Endothelial cell of umbilical vein (primary cell): ENCODE results near the gene RABGGTB. TPM values are rescaled to one million over a fixed set of nuclear protein-coding genes. Genes with fewer than 3 reads are reported as not detected.
"Not testable (repeated sequence)": the region's sequence is repeated elsewhere in the genome, so short reads cannot be mapped to it uniquely, and the experiment has no call there.

ENCODE experiments used
- BruUV-seq: library from RNA; stranded (reverse); fragments of 400-500 nt; replicated peaks from 2 replicates; lab custom pipeline; 2021; lab: Mats Ljungman, UMichigan
- CTCF ChIA-PET: fragments of 300-600, 350-600 bp; sonication (Branson Sonifier 250); formaldehyde crosslinking; loops from one replicate; lab custom pipeline; 2021; ENCODE audit warnings: antibody characterized with exemption, inconsistent platforms; lab: Charles Lee
- POLR2A ChIA-PET: fragments of 300-600, 350-600 bp; sonication (Branson Sonifier 250); formaldehyde crosslinking; loops from one replicate; lab custom pipeline; 2021; ENCODE audit warnings: antibody characterized with exemption, inconsistent platforms; lab: Charles Lee
- DNase-seq: peaks from one replicate; pipeline ENCODE4 v3.0.0-alpha.2; 2011; ENCODE audit warnings: low read depth, low spot score
- FAIRE-seq: peaks from 2 replicates; lab custom pipeline; 2011; peaks lifted over from hg19 to GRCh38; lab: Jason Lieb, UNC
- H2AFZ ChIP-seq: 2 replicates; pipeline ENCODE4 v1.6.0; 2012; ENCODE audit warnings: low read depth, low read length, control low read depth, inconsistent platforms
- H3K27ac ChIP-seq: 2 replicates; pipeline ENCODE4 v1.5.1; 2011; ENCODE audit warnings: low read depth, mild to moderate bottlenecking, control low read depth, low read length, moderate library complexity; ENCODE audit not compliant: insufficient read depth
- H3K27me3 ChIP-seq, 2 experiments: 2 replicates each; pipeline versions ENCODE4 v1.6.0 to v1.6.1; 2011; ENCODE audit warnings: low read length in 2 of 2, mixed read lengths in 1 of 2; ENCODE audit not compliant: control insufficient read depth in 2 of 2, insufficient read depth in 2 of 2
- H3K36me3 ChIP-seq, 2 experiments: 2 replicates in 1 of 2; 3 replicates in 1 of 2; pipeline ENCODE4 v1.5.1; 2011; ENCODE audit warnings: low read length in 2 of 2, mild to moderate bottlenecking in 1 of 2, moderate library complexity in 1 of 2; ENCODE audit not compliant: control insufficient read depth in 2 of 2, insufficient read depth in 2 of 2; ENCODE audit errors: extremely low read depth in 1 of 2
- H3K4me1 ChIP-seq: 3 replicates; pipeline ENCODE4 v1.5.1; 2011; ENCODE audit warnings: mild to moderate bottlenecking, low read length; ENCODE audit not compliant: control insufficient read depth, insufficient read depth; ENCODE audit errors: extremely low read depth
- H3K4me2 ChIP-seq: 2 replicates; pipeline ENCODE4 v1.6.1; 2011; ENCODE audit warnings: low read length, control low read depth, mixed read lengths; ENCODE audit not compliant: insufficient read depth
- H3K4me3 ChIP-seq, 3 experiments: fragments of 200-600 bp in 1 of 3; sonication (generic), shearing (Covaris generic) in 1 of 3; replicated peaks in 1 of 3; 2 replicates each; pipeline ENCODE4 v1.5.1; 2011 to 2016; ENCODE audit warnings: control low read depth in 3 of 3, low read length in 3 of 3, mild to moderate bottlenecking in 2 of 3, inconsistent platforms in 1 of 3, low read depth in 1 of 3, moderate library complexity in 1 of 3; ENCODE audit not compliant: insufficient read depth in 1 of 3
- H3K79me2 ChIP-seq: 2 replicates; pipeline ENCODE4 v1.6.0; 2012; ENCODE audit warnings: low read length, inconsistent platforms; ENCODE audit not compliant: control insufficient read depth, insufficient read depth
- H3K9ac ChIP-seq: replicated peaks from 2 replicates; pipeline ENCODE3; 2011; ENCODE audit warnings: low read length, control low read depth; ENCODE audit not compliant: insufficient read depth; ENCODE audit errors: extremely low read depth
- H3K9me1 ChIP-seq: replicated peaks from 3 replicates; pipeline ENCODE4 v1.6.0; 2011; ENCODE audit warnings: mild to moderate bottlenecking, low read length; ENCODE audit not compliant: control insufficient read depth, insufficient read depth; ENCODE audit errors: extremely low read depth
- H3K9me3 ChIP-seq: replicated peaks from 2 replicates; pipeline ENCODE4 v1.5.1; 2012; ENCODE audit warnings: low read length, inconsistent platforms; ENCODE audit not compliant: control insufficient read depth, insufficient read depth
- H4K20me1 ChIP-seq: replicated peaks from 2 replicates; pipeline ENCODE3; 2011; ENCODE audit warnings: mild to moderate bottlenecking, low read length; ENCODE audit not compliant: control insufficient read depth, insufficient read depth; ENCODE audit errors: extremely low read depth
- CTCF ChIP-seq, 2 donors: IDR thresholded peaks; 1 replicate in 1 of 2; 2 replicates in 1 of 2; pipeline ENCODE4 v1.5.1; 2011; ENCODE audit warnings: low read length in 2 of 2, mild to moderate bottlenecking in 2 of 2, moderate library complexity in 2 of 2, control low read depth in 1 of 2, inconsistent platforms in 1 of 2, low read depth in 1 of 2; ENCODE audit not compliant: insufficient read depth in 1 of 2; ENCODE audit errors: extremely low read depth in 1 of 2
- EZH2 ChIP-seq: IDR thresholded peaks from 2 replicates; pipeline ENCODE4 v1.6.1; 2012; ENCODE audit warnings: borderline replicate concordance, low read depth, mild to moderate bottlenecking, moderate library complexity, low read length, inconsistent platforms; ENCODE audit not compliant: severe bottlenecking
- FOS ChIP-seq: IDR thresholded peaks from 2 replicates; pipeline ENCODE4 v1.6.1; 2011; ENCODE audit warnings: mild to moderate bottlenecking, low read length, moderate library complexity, borderline replicate concordance; ENCODE audit not compliant: insufficient read depth
- GATA2 ChIP-seq: IDR thresholded peaks from 2 replicates; pipeline ENCODE4 v1.7.0; 2011; ENCODE audit warnings: low read depth, mild to moderate bottlenecking, moderate library complexity, mixed read lengths, low read length; ENCODE audit not compliant: insufficient read length, insufficient read depth
- JUN ChIP-seq: IDR thresholded peaks from 2 replicates; pipeline ENCODE4 v1.6.1; 2011; ENCODE audit warnings: borderline replicate concordance, low read depth; ENCODE audit not compliant: insufficient read length, insufficient read depth
- MAX ChIP-seq: IDR thresholded peaks from 2 replicates; pipeline ENCODE4 v1.6.1; 2011; ENCODE audit not compliant: insufficient read depth, insufficient read length
- MYC ChIP-seq: IDR thresholded peaks from one replicate; pipeline ENCODE4 v1.6.1; 2011; ENCODE audit warnings: mild to moderate bottlenecking, low read depth, low read length
- POLR2A ChIP-seq: IDR thresholded peaks from 2 replicates; pipeline ENCODE4 v1.6.1; 2012; ENCODE audit warnings: low read depth, mild to moderate bottlenecking, control low read depth, low read length
- POLR2AphosphoS5 ChIP-seq: IDR thresholded peaks from 2 replicates; pipeline ENCODE4 v1.6.1; 2012; ENCODE audit warnings: low read depth, mild to moderate bottlenecking, control low read depth, low read length, moderate library complexity; ENCODE audit not compliant: insufficient read depth
- dilution Hi-C: fragments of 300-500 bp; cut with MboI; formaldehyde crosslinking; loops from one replicate; pipeline ENCODE4 v1.15.0; 2019; ENCODE audit warnings: low sequenced_read_pairs; ENCODE audit not compliant: extremely low pct_ligation_motif_present
- intact Hi-C: fragments of 100-400 bp; cut with micrococcal nuclease; formaldehyde crosslinking; loops from one replicate; pipeline ENCODE4 v1.10.0; 2022
- polyA plus RNA-seq, 4 experiments: library from polyadenylated mRNA; depleted of rRNA in 3 of 4; stranded (reverse) in 3 of 4; unstranded in 1 of 4; fragments of >200 nt; gene quantifications; 2 replicates each; pipeline versions ENCODE4 v1.2.1 to v1.2.3, GENCODE V29; 2011 to 2012; ENCODE audit warnings: missing spikeins in 1 of 4
- total RNA-seq: library from RNA; stranded (reverse); gene quantifications from 2 replicates; pipeline ENCODE4 v1.2.3, GENCODE V29; 2021

The RABGGTB gene
- total and polyA plus RNA-seq, 2 donors (not counting 3 experiments of a cell fraction or from before 2014, with no cell fraction given): 78.2 to 114 TPM

- POLR2A ChIA-PET: no interaction called here
- BruUV-seq: no TSS peak
- no peaks in the 10 kb centered on the region for H3K36me3 ChIP-seq
- peak overlapping the region; percentile 9 for H3K4me2 ChIP-seq
- H3K4me3 ChIP-seq: no peak overlapping the region
- dilution Hi-C loops: no loop called here
- no peak for FAIRE-seq
- intact Hi-C loops: no loop called here
- DNase-seq: no peak
- no peaks in the 10 kb centered on the region for H3K79me2 ChIP-seq
- no peak for TF ChIP-seq JUN
- no peak for TF ChIP-seq FOS
- no peak for TF ChIP-seq EZH2
- no peak for TF ChIP-seq CTCF (IDR thresholded peaks at IDR 0.05; ENCODE audit: extremely low read depth in 1 of 2, insufficient read depth in 1 of 2, low read depth in 1 of 2, low read length in 2 of 2)
- TF ChIP-seq MYC: no peak
- TF ChIP-seq GATA2: no peak
- TF ChIP-seq POLR2A: no peak
- no peak for TF ChIP-seq POLR2AphosphoS5
- no peak for TF ChIP-seq MAX
- CTCF ChIA-PET: no interaction called here
- H3K9me3 ChIP-seq: no peaks in the 10 kb centered on the region
- H3K4me1 ChIP-seq: peaks cover 9% of the 10 kb centered on the region
- no peaks in the 10 kb centered on the region for H3K27me3 ChIP-seq
- H2AFZ ChIP-seq: no peak overlapping the region
- no peaks in the 10 kb centered on the region for H4K20me1 ChIP-seq
- no peak overlapping the region for H3K27ac ChIP-seq
- H3K9me1 ChIP-seq: no peaks in the 10 kb centered on the region
- H3K9ac ChIP-seq: no peak overlapping the region
These were observed 26.0 kb downstream of the RABGGTB start for GRCh38 chr1:75812065-75812464.

- H3K4me1 ChIP-seq, H3K27ac ChIP-seq, H3K4me2 ChIP-seq, H4K20me1 ChIP-seq, DNase-seq, H3K9ac ChIP-seq, CTCF ChIA-PET, H3K9me1 ChIP-seq, H3K9me3 ChIP-seq, H3K4me3 ChIP-seq, POLR2A ChIA-PET, H3K79me2 ChIP-seq, H2AFZ ChIP-seq, dilution Hi-C loops, intact Hi-C loops, H3K27me3 ChIP-seq, H3K36me3 ChIP-seq, FAIRE-seq, BruUV-seq: not testable (repeated sequence)
These were observed 37.5 kb downstream of the RABGGTB start for GRCh38 chr1:75823596-75823995.
